NT2/D1 (cell line): ENCODE results near the gene FAM162A.

Experiments used
- DNase-seq: peaks from one replicate; pipeline ENCODE4 v3.0.0-alpha.2; 2011; ENCODE audit warnings: low read depth, low spot score
- H3K27me3 ChIP-seq: 2 replicates; pipeline ENCODE4 v1.6.0; 2011; ENCODE audit warnings: mild to moderate bottlenecking; ENCODE audit not compliant: insufficient read length, insufficient read depth
- H3K36me3 ChIP-seq: 2 replicates; pipeline ENCODE4 v1.6.1; 2011; ENCODE audit warnings: mild to moderate bottlenecking, low read length, mixed read lengths; ENCODE audit not compliant: insufficient read depth, insufficient read length
- H3K4me1 ChIP-seq: 2 replicates; pipeline ENCODE4 v1.5.1; 2011; ENCODE audit not compliant: insufficient read depth, insufficient read length
- H3K4me3 ChIP-seq: 2 replicates; pipeline ENCODE4 v1.5.1; 2011; ENCODE audit warnings: low read depth; ENCODE audit not compliant: insufficient read length
- H3K9ac ChIP-seq: 2 replicates; pipeline ENCODE4 v1.6.0; 2011; ENCODE audit warnings: low read depth; ENCODE audit not compliant: insufficient read length
- H3K9me3 ChIP-seq: 2 replicates; pipeline ENCODE4 v1.5.1; 2011; ENCODE audit warnings: mild to moderate bottlenecking, low read length; ENCODE audit not compliant: insufficient read depth
- SUZ12 ChIP-seq: IDR thresholded peaks from 2 replicates; pipeline ENCODE4 v1.6.1; 2011; ENCODE audit not compliant: insufficient read length, insufficient read depth; ENCODE audit errors: extremely low read depth
- YY1 ChIP-seq: IDR thresholded peaks from 2 replicates; pipeline ENCODE4 v1.6.1; 2011; ENCODE audit not compliant: insufficient read length, insufficient read depth
- ZNF274 ChIP-seq: IDR thresholded peaks from 2 replicates; pipeline ENCODE4 v1.6.1; 2011; ENCODE audit warnings: mild to moderate bottlenecking, low read depth, low read length

The FAM162A gene

GRCh38 chr3:122410111-122410510 is 26.1 kb downstream of the FAM162A start:
- DNase-seq = no peak
- Histone ChIP-seq H3K9ac (no peak overlapping the region), H3K4me3 (no peak overlapping the region), H3K36me3 (peaks cover 51% of the 10 kb centered on the region), H3K27me3 (no peaks in the 10 kb centered on the region), H3K9me3 (no peaks in the 10 kb centered on the region), H3K4me1 (no peaks in the 10 kb centered on the region)
- TF ChIP-seq SUZ12 (no peak), ZNF274 (no peak), YY1 (no peak)

- Histone ChIP-seq H3K9ac (no peak overlapping the region), H3K9me3 (no peaks in the 10 kb centered on the region), H3K4me1 (no peaks in the 10 kb centered on the region), H3K4me3 (no peak overlapping the region), H3K36me3 (peaks cover 49% of the 10 kb centered on the region), H3K27me3 (no peaks in the 10 kb centered on the region)
- no peak for DNase-seq
- TF ChIP-seq ZNF274 (no peak), SUZ12 (no peak), YY1 (no peak)
These were observed 26.7 kb downstream of the FAM162A start for GRCh38 chr3:122410639-122411038.

- no peaks in the 10 kb centered on the region for H3K9me3 ChIP-seq
- H3K27me3 ChIP-seq = no peaks in the 10 kb centered on the region
- no peak overlapping the region for H3K4me3 ChIP-seq
- TF ChIP-seq ZNF274 (no peak), SUZ12 (no peak), YY1 (no peak)
- no peak for DNase-seq
- H3K4me1 ChIP-seq = no peaks in the 10 kb centered on the region
- no peak overlapping the region for H3K9ac ChIP-seq
- peaks cover 43% of the 10 kb centered on the region for H3K36me3 ChIP-seq
These were observed 30.4 kb downstream of the FAM162A start for GRCh38 chr3:122414391-122414790.

GRCh38 chr3:122415104-122415744 is 31.2 kb downstream of the FAM162A start:
- Histone ChIP-seq H3K9me3 (no peaks in the 10 kb centered on the region), H3K4me3 (peak overlapping the region; percentile 81), H3K36me3 (peaks cover 38% of the 10 kb centered on the region), H3K27me3 (no peaks in the 10 kb centered on the region), H3K9ac (peak overlapping the region; percentile 87), H3K4me1 (no peaks in the 10 kb centered on the region)
- TF ChIP-seq ZNF274 (no peak), YY1 (no peak), SUZ12 (no peak)
- no peak for DNase-seq

GRCh38 chr3:122415762-122416654 is 32.0 kb downstream of the FAM162A start, which contains the start of gene WDR5B:
Gene WDR5B (minus strand): TSS chr3:122416062. CDS start chr3:122415528, 534 bp downstream.
- peak; percentile 96 for DNase-seq
- Histone ChIP-seq H3K9me3 (no peaks in the 10 kb centered on the region), H3K9ac (peak within 1 kb of the TSS; percentile 87), H3K4me1 (no peaks in the 10 kb centered on the region), H3K36me3 (peaks cover 35% of the 10 kb centered on the region), H3K4me3 (peak within 1 kb of the TSS; percentile 81), H3K27me3 (no peaks in the 10 kb centered on the region)
- TF ChIP-seq YY1 = no peak
- TF ChIP-seq ZNF274 = no peak
- TF ChIP-seq SUZ12 = no peak

- H3K36me3 ChIP-seq = peaks cover 40% of the 10 kb centered on the region
- no peaks in the 10 kb centered on the region for H3K27me3 ChIP-seq
- H3K9me3 ChIP-seq = no peaks in the 10 kb centered on the region
- TF ChIP-seq SUZ12 (no peak), ZNF274 (no peak), YY1 (no peak)
- H3K9ac ChIP-seq = peak overlapping the region; percentile 86
- H3K4me1 ChIP-seq = no peaks in the 10 kb centered on the region
- no peak for DNase-seq
- peak overlapping the region; percentile 81 for H3K4me3 ChIP-seq
These were observed 33.0 kb downstream of the FAM162A start for GRCh38 chr3:122416966-122417365.

GRCh38 chr3:122421101-122421500 is 37.1 kb downstream of the FAM162A start:
- Histone ChIP-seq H3K9ac (no peak overlapping the region), H3K4me1 (no peaks in the 10 kb centered on the region), H3K36me3 (peaks cover 59% of the 10 kb centered on the region), H3K4me3 (no peak overlapping the region), H3K9me3 (no peaks in the 10 kb centered on the region), H3K27me3 (no peaks in the 10 kb centered on the region)
- TF ChIP-seq ZNF274 (no peak), SUZ12 (no peak), YY1 (no peak)
- no peak for DNase-seq
